Right hindlimb (tissue), 1 donor: ENCODE measurements around the gene ACSM5.

ENCODE experiments used
- DNase-seq: peaks from one replicate; pipeline ENCODE4 v3.0.0-alpha.2; 2018

ACSM5 gene

GRCh38 chr16:20409398-20410120, at the start of gene ACSM5:
TSS of gene ACSM5 (plus strand) at chr16:20409534. CDS start at chr16:20411485, 1,951 bp downstream.
- DNase-seq: peak; percentile 33

GRCh38 chr16:20359997-20360396, 49.3 kb upstream of the ACSM5 start:
- DNase-seq: no peak

GRCh38 chr16:20363191-20363590, 46.1 kb upstream of the ACSM5 start:
- no peak for DNase-seq

GRCh38 chr16:20364051-20364450, 45.3 kb upstream of the ACSM5 start:
- DNase-seq: no peak

- no peak for DNase-seq
Observed at GRCh38 chr16:20369452-20370054, 39.8 kb upstream of the ACSM5 start.

- DNase-seq: no peak
Observed at GRCh38 chr16:20372701-20373100, 36.6 kb upstream of the ACSM5 start.

GRCh38 chr16:20377181-20377580, 32.2 kb upstream of the ACSM5 start:
- no peak for DNase-seq

GRCh38 chr16:20380782-20381181, 28.6 kb upstream of the ACSM5 start:
- no peak for DNase-seq

- DNase-seq: no peak
Observed at GRCh38 chr16:20382202-20382948, 27.0 kb upstream of the ACSM5 start.

GRCh38 chr16:20383106-20384029, 26.0 kb upstream of the ACSM5 start:
- DNase-seq: peak; percentile 55

- DNase-seq: peak; percentile 49
Observed at GRCh38 chr16:20385844-20386832, 23.2 kb upstream of the ACSM5 start.

GRCh38 chr16:20387978-20388377, 21.4 kb upstream of the ACSM5 start:
- DNase-seq: no peak

GRCh38 chr16:20388854-20389253, 20.5 kb upstream of the ACSM5 start:
- no peak for DNase-seq

- no peak for DNase-seq
Observed at GRCh38 chr16:20391045-20391444, 18.3 kb upstream of the ACSM5 start.

- peak; percentile 33 for DNase-seq
Observed at GRCh38 chr16:20393801-20394577, 15.3 kb upstream of the ACSM5 start.

- no peak for DNase-seq
Observed at GRCh38 chr16:20395946-20396345, 13.4 kb upstream of the ACSM5 start.

- DNase-seq: no peak
Observed at GRCh38 chr16:20396846-20397467, 12.4 kb upstream of the ACSM5 start.

- no peak for DNase-seq
Observed at GRCh38 chr16:20397468-20398074, 11.8 kb upstream of the ACSM5 start.

GRCh38 chr16:20398603-20399002, 10.7 kb upstream of the ACSM5 start:
- no peak for DNase-seq

- DNase-seq: no peak
Observed at GRCh38 chr16:20399185-20399584, 10.1 kb upstream of the ACSM5 start.
